SK-N-SH (cell line): ENCODE results near the gene GAS7. TPM values are rescaled to one million over a fixed set of nuclear protein-coding genes. Genes with fewer than 3 reads are reported as not detected.

ENCODE experiments used
- CTCF ChIA-PET: fragments of 300-600, 350-600 bp; formaldehyde crosslinking; extraction: SDS; loops from one replicate; lab custom pipeline; 2021; lab: Yijun Ruan, JAX
- POLR2A ChIA-PET: fragments of 350-600 bp; sonication (Branson Sonifier 250); formaldehyde crosslinking; extraction: SDS; loops from one replicate; lab custom pipeline; 2020; ENCODE audit warnings: antibody characterized with exemption, inconsistent platforms; lab: Yijun Ruan, JAX
- DNase-seq: peaks from one replicate; pipeline ENCODE4 v3.0.0; 2012
- H2AFZ ChIP-seq: fragments of 200-600 bp; sonication (generic); 2 replicates; pipeline ENCODE4 v1.8.1; 2016; ENCODE audit warnings: antibody characterized with exemption, mild to moderate bottlenecking, low read depth
- H3F3A ChIP-seq: fragments of 200-600 bp; sonication (generic); replicated peaks from 2 replicates; pipeline ENCODE3; 2016; ENCODE audit warnings: antibody characterized with exemption, mild to moderate bottlenecking; ENCODE audit not compliant: insufficient read depth
- H3K27ac ChIP-seq, 2 experiments: fragments of 200-500 bp in 1 of 2; fragments of 200-600 bp in 1 of 2; sonication (Bioruptor generic) in 1 of 2; sonication (generic), shearing (Covaris generic) in 1 of 2; 2 replicates each; pipeline versions ENCODE4 v1.5.1 to v1.6.1; 2014 to 2016; ENCODE audit warnings: low read depth in 2 of 2, inconsistent platforms in 1 of 2, low read length in 1 of 2, mild to moderate bottlenecking in 1 of 2, mixed read lengths in 1 of 2
- H3K27me3 ChIP-seq: fragments of 200-600 bp; sonication (generic), shearing (Covaris generic); 2 replicates; pipeline ENCODE4 v1.6.1; 2016; ENCODE audit warnings: mixed run types; ENCODE audit not compliant: insufficient read depth
- H3K36me3 ChIP-seq, 2 experiments: fragments of 200-500 bp in 1 of 2; fragments of 200-600 bp in 1 of 2; sonication (Bioruptor generic) in 1 of 2; sonication (generic) in 1 of 2; replicated peaks in 1 of 2; 2 replicates each; pipeline versions ENCODE3 to v1.5.1; 2014 to 2016; ENCODE audit warnings: low read length in 1 of 2, mild to moderate bottlenecking in 1 of 2; ENCODE audit not compliant: insufficient read depth in 2 of 2, control insufficient read depth in 1 of 2
- H3K4me1 ChIP-seq, 2 experiments: fragments of 200-500 bp in 1 of 2; fragments of 200-600 bp in 1 of 2; sonication (Bioruptor generic) in 1 of 2; sonication (generic), shearing (Covaris generic) in 1 of 2; 2 replicates each; pipeline versions ENCODE4 v1.5.1 to v1.6.1; 2014 to 2016; ENCODE audit warnings: low read depth in 1 of 2, low read length in 1 of 2, mixed run types in 1 of 2; ENCODE audit not compliant: insufficient read depth in 2 of 2, control insufficient read depth in 1 of 2
- H3K4me2 ChIP-seq: fragments of 200-600 bp; sonication (generic), shearing (Covaris generic); 2 replicates; pipeline ENCODE4 v1.6.1; 2017; ENCODE audit warnings: mixed run types
- H3K4me3 ChIP-seq, 2 experiments: fragments of 200-500 bp in 1 of 2; fragments of 200-600 bp in 1 of 2; sonication (Bioruptor generic) in 1 of 2; sonication (generic), shearing (Covaris generic) in 1 of 2; 2 replicates each; pipeline versions ENCODE4 v1.5.1 to v1.8.1; 2014 to 2016; ENCODE audit warnings: low read depth in 2 of 2, inconsistent platforms in 1 of 2, low read length in 1 of 2, mild to moderate bottlenecking in 1 of 2, mixed read lengths in 1 of 2, moderate library complexity in 1 of 2
- H3K79me2 ChIP-seq: fragments of 200-600 bp; sonication (generic); 2 replicates; pipeline ENCODE4 v1.8.1; 2017; ENCODE audit warnings: mild to moderate bottlenecking; ENCODE audit not compliant: insufficient read depth
- H3K9ac ChIP-seq: fragments of 200-600 bp; sonication (generic); 2 replicates; pipeline ENCODE4 v1.6.1; 2017; ENCODE audit warnings: mixed run types
- H3K9me2 ChIP-seq: fragments of 200-600 bp; sonication (generic); 2 replicates; pipeline ENCODE4 v1.6.1; 2017; ENCODE audit warnings: mixed run types
- H3K9me3 ChIP-seq: fragments of 200-600 bp; sonication (generic); 2 replicates; pipeline ENCODE4 v1.6.1; 2017; ENCODE audit warnings: mixed run types, mild to moderate bottlenecking, moderate library complexity
- H4K20me1 ChIP-seq: fragments of 200-600 bp; sonication (generic); 2 replicates; pipeline ENCODE4 v1.6.1; 2017; ENCODE audit warnings: mild to moderate bottlenecking, mixed run types; ENCODE audit not compliant: insufficient read depth
- ELF1 ChIP-seq: IDR thresholded peaks from 2 replicates; pipeline ENCODE4 v1.4.0; 2012
- FOSL2 ChIP-seq: IDR thresholded peaks from 2 replicates; pipeline ENCODE4 v1.4.0; 2012; ENCODE audit warnings: low read depth, mild to moderate bottlenecking, moderate library complexity, borderline replicate concordance
- GABPA ChIP-seq: IDR thresholded peaks from 2 replicates; pipeline ENCODE4 v1.4.0; 2012; ENCODE audit warnings: low read depth, mild to moderate bottlenecking
- RCOR1 ChIP-seq: fragments of 150-350 bp; IDR thresholded peaks from 2 replicates; pipeline ENCODE4 v1.6.1; 2017; ENCODE audit warnings: antibody characterized with exemption, low read length
- SIN3A ChIP-seq: IDR thresholded peaks from 2 replicates; pipeline ENCODE4 v1.6.1; 2012; ENCODE audit warnings: low read depth, mild to moderate bottlenecking, low read length, moderate library complexity, borderline replicate concordance
- TAF1 ChIP-seq: IDR thresholded peaks from 2 replicates; pipeline ENCODE4 v1.6.1; 2012; ENCODE audit warnings: low read depth, mild to moderate bottlenecking, low read length, moderate library complexity, borderline replicate concordance
- TCF12 ChIP-seq: IDR thresholded peaks from 2 replicates; pipeline ENCODE4 v1.4.0; 2012
- WGBS: methylation state at CpG from one replicate; pipeline ENCODE4 v1.1.6; 2017; ENCODE audit warnings: low lambda C conversion rate; 5-methylcytosine and 5-hydroxymethylcytosine counted together
- polyA plus RNA-seq, 3 experiments: library from polyadenylated mRNA; depleted of rRNA; stranded (reverse); fragments of >200 nt; gene quantifications; 2 replicates each; pipeline ENCODE4 v1.2.3, GENCODE V29; 2012
- TF ChIP-seq, protein P1 (sequence below): IDR thresholded peaks from 2 replicates; pipeline ENCODE4 v1.6.1; 2012; ENCODE audit warnings: mild to moderate bottlenecking, low read depth, low read length, moderate library complexity
- TF ChIP-seq, protein P2 (sequence below): fragments of 150-350 bp; IDR thresholded peaks from 2 replicates; pipeline ENCODE4 v1.6.1; 2016; ENCODE audit warnings: mild to moderate bottlenecking, low read depth, low read length
- TF ChIP-seq, protein P3 (sequence below): IDR thresholded peaks from 2 replicates; pipeline ENCODE4; 2012
- TF ChIP-seq, protein P4 (sequence below): IDR thresholded peaks from 2 replicates; pipeline ENCODE4 v1.4.0; 2012; ENCODE audit warnings: low read depth

Gene GAS7
- polyA plus RNA-seq, 1 of the 3 experiments (the other 2 are of a cell fraction), result 0.12 TPM

DNA sequence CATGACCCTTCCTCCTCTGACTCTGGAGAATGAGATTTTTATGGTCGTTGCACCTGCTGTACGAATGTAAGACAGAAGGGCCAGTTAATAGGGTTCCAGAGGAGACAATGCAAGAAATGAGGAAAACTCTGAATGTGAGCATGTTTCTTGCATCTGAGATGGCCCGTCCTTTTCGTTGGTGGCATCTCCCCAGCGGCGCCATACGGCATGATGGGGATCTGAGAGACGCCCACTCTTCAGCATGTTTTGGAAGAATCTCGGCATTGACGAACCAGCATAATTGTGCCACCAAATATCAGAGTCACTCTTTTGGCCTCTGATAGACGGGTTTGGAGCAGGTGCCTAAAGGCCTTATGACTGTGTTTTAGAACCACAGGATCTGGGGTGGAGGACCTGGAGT lies 166.8 kb downstream of the GAS7 start:
- H3K27me3 ChIP-seq, result no peaks in the 10 kb centered on the region; the same call in 1 of the 2 replicates
- TF ChIP-seq, protein P1, sequence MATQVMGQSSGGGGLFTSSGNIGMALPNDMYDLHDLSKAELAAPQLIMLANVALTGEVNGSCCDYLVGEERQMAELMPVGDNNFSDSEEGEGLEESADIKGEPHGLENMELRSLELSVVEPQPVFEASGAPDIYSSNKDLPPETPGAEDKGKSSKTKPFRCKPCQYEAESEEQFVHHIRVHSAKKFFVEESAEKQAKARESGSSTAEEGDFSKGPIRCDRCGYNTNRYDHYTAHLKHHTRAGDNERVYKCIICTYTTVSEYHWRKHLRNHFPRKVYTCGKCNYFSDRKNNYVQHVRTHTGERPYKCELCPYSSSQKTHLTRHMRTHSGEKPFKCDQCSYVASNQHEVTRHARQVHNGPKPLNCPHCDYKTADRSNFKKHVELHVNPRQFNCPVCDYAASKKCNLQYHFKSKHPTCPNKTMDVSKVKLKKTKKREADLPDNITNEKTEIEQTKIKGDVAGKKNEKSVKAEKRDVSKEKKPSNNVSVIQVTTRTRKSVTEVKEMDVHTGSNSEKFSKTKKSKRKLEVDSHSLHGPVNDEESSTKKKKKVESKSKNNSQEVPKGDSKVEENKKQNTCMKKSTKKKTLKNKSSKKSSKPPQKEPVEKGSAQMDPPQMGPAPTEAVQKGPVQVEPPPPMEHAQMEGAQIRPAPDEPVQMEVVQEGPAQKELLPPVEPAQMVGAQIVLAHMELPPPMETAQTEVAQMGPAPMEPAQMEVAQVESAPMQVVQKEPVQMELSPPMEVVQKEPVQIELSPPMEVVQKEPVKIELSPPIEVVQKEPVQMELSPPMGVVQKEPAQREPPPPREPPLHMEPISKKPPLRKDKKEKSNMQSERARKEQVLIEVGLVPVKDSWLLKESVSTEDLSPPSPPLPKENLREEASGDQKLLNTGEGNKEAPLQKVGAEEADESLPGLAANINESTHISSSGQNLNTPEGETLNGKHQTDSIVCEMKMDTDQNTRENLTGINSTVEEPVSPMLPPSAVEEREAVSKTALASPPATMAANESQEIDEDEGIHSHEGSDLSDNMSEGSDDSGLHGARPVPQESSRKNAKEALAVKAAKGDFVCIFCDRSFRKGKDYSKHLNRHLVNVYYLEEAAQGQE, result no peak
- TF ChIP-seq, protein P2, sequence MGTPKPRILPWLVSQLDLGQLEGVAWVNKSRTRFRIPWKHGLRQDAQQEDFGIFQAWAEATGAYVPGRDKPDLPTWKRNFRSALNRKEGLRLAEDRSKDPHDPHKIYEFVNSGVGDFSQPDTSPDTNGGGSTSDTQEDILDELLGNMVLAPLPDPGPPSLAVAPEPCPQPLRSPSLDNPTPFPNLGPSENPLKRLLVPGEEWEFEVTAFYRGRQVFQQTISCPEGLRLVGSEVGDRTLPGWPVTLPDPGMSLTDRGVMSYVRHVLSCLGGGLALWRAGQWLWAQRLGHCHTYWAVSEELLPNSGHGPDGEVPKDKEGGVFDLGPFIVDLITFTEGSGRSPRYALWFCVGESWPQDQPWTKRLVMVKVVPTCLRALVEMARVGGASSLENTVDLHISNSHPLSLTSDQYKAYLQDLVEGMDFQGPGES, result no peak
- TF ChIP-seq, protein P3, sequence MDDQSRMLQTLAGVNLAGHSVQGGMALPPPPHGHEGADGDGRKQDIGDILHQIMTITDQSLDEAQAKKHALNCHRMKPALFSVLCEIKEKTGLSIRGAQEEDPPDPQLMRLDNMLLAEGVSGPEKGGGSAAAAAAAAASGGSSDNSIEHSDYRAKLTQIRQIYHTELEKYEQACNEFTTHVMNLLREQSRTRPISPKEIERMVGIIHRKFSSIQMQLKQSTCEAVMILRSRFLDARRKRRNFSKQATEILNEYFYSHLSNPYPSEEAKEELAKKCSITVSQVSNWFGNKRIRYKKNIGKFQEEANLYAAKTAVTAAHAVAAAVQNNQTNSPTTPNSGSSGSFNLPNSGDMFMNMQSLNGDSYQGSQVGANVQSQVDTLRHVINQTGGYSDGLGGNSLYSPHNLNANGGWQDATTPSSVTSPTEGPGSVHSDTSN, result no peak
- H3K9ac ChIP-seq, result no peak overlapping the region
- ChIA-PET POLR2A (no interaction called here), CTCF (no interaction called here)
- H2AFZ ChIP-seq, result no peak overlapping the region
- no peak overlapping the region for H3K27ac ChIP-seq
- no peaks in the 10 kb centered on the region for H4K20me1 ChIP-seq
- no peaks in the 10 kb centered on the region for H3K36me3 ChIP-seq
- H3K4me2 ChIP-seq, result no peak overlapping the region
- H3K9me2 ChIP-seq, result no peaks in the 10 kb centered on the region
- no peaks in the 10 kb centered on the region for H3K79me2 ChIP-seq
- no peaks in the 10 kb centered on the region for H3F3A ChIP-seq
- H3K4me1 ChIP-seq, result no peaks in the 10 kb centered on the region
- WGBS, result 45% methylated on average over 11 of the region's 11 CpGs
- H3K4me3 ChIP-seq, result no peak overlapping the region
- H3K9me3 ChIP-seq, result no peaks in the 10 kb centered on the region
- no peak for DNase-seq

DNA sequence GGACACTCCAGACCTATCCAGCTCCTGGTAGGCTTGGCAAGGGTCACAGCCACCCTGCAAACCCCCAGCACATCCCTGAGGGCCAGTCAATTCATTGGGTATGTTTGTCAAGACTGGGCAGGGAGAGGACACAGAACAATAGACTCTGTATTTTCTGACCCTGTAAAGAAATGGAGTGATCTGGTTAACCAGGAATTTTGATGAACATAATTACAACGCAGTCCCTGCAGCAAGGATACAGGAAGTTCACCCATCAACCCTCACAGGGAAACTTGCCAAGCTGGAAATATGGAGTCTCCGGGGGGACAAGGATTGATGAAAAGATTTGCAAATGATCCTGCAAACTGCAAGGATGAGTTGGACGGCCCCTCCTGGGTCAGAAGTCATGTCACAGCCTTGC lies 167.3 kb downstream of the GAS7 start:
- no peaks in the 10 kb centered on the region for H3K79me2 ChIP-seq
- ChIA-PET POLR2A (no interaction called here), CTCF (no interaction called here)
- no peaks in the 10 kb centered on the region for H3K4me1 ChIP-seq
- no peaks in the 10 kb centered on the region; the same call in 1 of the 2 replicates for H3K27me3 ChIP-seq
- H3K9me2 ChIP-seq, result no peaks in the 10 kb centered on the region
- 17% methylated on average over 3 of the region's 3 CpGs for WGBS
- H3K9me3 ChIP-seq, result no peaks in the 10 kb centered on the region
- H3F3A ChIP-seq, result no peaks in the 10 kb centered on the region
- no peak overlapping the region for H3K27ac ChIP-seq
- no peak for DNase-seq
- no peaks in the 10 kb centered on the region for H3K36me3 ChIP-seq
- no peaks in the 10 kb centered on the region for H4K20me1 ChIP-seq
- H3K4me2 ChIP-seq, result no peak overlapping the region
- no peak for TF ChIP-seq ELF1
- TF ChIP-seq GABPA, result no peak
- TF ChIP-seq SIN3A, result no peak
- no peak for TF ChIP-seq TCF12
- TF ChIP-seq FOSL2, result no peak
- TF ChIP-seq RCOR1, result no peak
- TF ChIP-seq, protein P4, sequence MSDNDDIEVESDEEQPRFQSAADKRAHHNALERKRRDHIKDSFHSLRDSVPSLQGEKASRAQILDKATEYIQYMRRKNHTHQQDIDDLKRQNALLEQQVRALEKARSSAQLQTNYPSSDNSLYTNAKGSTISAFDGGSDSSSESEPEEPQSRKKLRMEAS, result no peak
- no peak for TF ChIP-seq TAF1
- TF ChIP-seq, protein P2, result no peak
- H2AFZ ChIP-seq, result no peak overlapping the region
- no peak overlapping the region for H3K9ac ChIP-seq
- H3K4me3 ChIP-seq, result no peak overlapping the region
